HepG2 (cell line): ENCODE results near the gene C3orf22. TPM values are rescaled to one million over a fixed set of nuclear protein-coding genes. Genes with fewer than 3 reads are reported as not detected.

Experiments
- ARHGAP35 ChIP-seq: sonication (generic); formaldehyde crosslinking; IDR thresholded peaks from 2 replicates; pipeline ENCODE4 v1.9.0; 2022; ENCODE audit warnings: mild to moderate bottlenecking, inconsistent platforms, moderate library complexity, missing genetic modification reagents, borderline replicate concordance
- BORCS8-MEF2B ChIP-seq: sonication (generic); formaldehyde crosslinking; IDR thresholded peaks from 2 replicates; pipeline ENCODE4 v1.8.0; 2022; ENCODE audit warnings: mild to moderate bottlenecking, missing genetic modification reagents
- GATAD1 ChIP-seq: IDR thresholded peaks from 2 replicates; pipeline ENCODE4 v1.6.1; 2016; ENCODE audit warnings: missing genetic modification reagents, missing compliant biosample characterization
- HHEX ChIP-seq: IDR thresholded peaks from 2 replicates; pipeline ENCODE4 v1.6.1; 2016; ENCODE audit warnings: control low read depth
- KLF13 ChIP-seq: sonication (generic); formaldehyde crosslinking; IDR thresholded peaks from 2 replicates; pipeline ENCODE4 v1.4.0; 2020; ENCODE audit warnings: mild to moderate bottlenecking, missing genetic modification reagents
- MEF2D ChIP-seq: sonication (generic); formaldehyde crosslinking; IDR thresholded peaks from 2 replicates; pipeline ENCODE4 v1.5.1; 2020; ENCODE audit warnings: mild to moderate bottlenecking, missing genetic modification reagents
- NCOA2 ChIP-seq: sonication (generic); formaldehyde crosslinking; IDR thresholded peaks from 2 replicates; pipeline ENCODE4 v1.8.0; 2022; ENCODE audit warnings: inconsistent platforms
- NCOR1 ChIP-seq: fragments of 200-600 bp; sonication (generic); IDR thresholded peaks from 2 replicates; pipeline ENCODE4 v1.7.0; 2017; ENCODE audit warnings: antibody characterized with exemption, low read length, borderline replicate concordance
- NFYB ChIP-seq: sonication (generic); formaldehyde crosslinking; IDR thresholded peaks from 2 replicates; pipeline ENCODE4 v1.4.0; 2020; ENCODE audit warnings: missing genetic modification reagents
- NR2F6 ChIP-seq, 2 experiments: IDR thresholded peaks; 2 replicates each; pipeline ENCODE4 v1.6.1; 2016; ENCODE audit warnings: antibody characterized with exemption in 1 of 2, mild to moderate bottlenecking in 1 of 2
- PHB2 ChIP-seq: fragments of 450-650 bp; IDR thresholded peaks from 2 replicates; pipeline ENCODE4 v1.6.1; 2018; ENCODE audit not compliant: partially characterized antibody
- RAD51 ChIP-seq: fragments of 450-650 bp; IDR thresholded peaks from 2 replicates; pipeline ENCODE4 v1.6.1; 2016; ENCODE audit warnings: borderline replicate concordance
- REXO4 ChIP-seq: sonication (generic); formaldehyde crosslinking; IDR thresholded peaks from 2 replicates; pipeline ENCODE4 v1.8.0; 2022; ENCODE audit warnings: missing genetic modification reagents, mild to moderate bottlenecking, borderline replicate concordance
- RFX1 ChIP-seq: fragments of 450-650 bp; IDR thresholded peaks from 2 replicates; pipeline ENCODE4 v1.6.1; 2017
- SIX4 ChIP-seq: sonication (generic); formaldehyde crosslinking; IDR thresholded peaks from 2 replicates; pipeline ENCODE4 v1.4.0; 2020; ENCODE audit warnings: missing genetic modification reagents
- TCF7 ChIP-seq: sonication (generic); IDR thresholded peaks from 2 replicates; pipeline ENCODE4 v1.6.1; 2016; ENCODE audit warnings: antibody characterized with exemption, low read depth
- ZBTB1 ChIP-seq: sonication (generic); formaldehyde crosslinking; IDR thresholded peaks from 2 replicates; pipeline ENCODE4 v1.4.0; 2020; ENCODE audit warnings: missing genetic modification reagents, borderline replicate concordance
- ZNF282 ChIP-seq: fragments of 450-650 bp; IDR thresholded peaks from 2 replicates; pipeline ENCODE4 v1.6.1; 2018; ENCODE audit not compliant: partially characterized antibody
- ZNF34 ChIP-seq: sonication (generic); formaldehyde crosslinking; IDR thresholded peaks from 2 replicates; pipeline ENCODE4 v1.4.0; 2020; ENCODE audit warnings: mild to moderate bottlenecking, missing genetic modification reagents, borderline replicate concordance
- ZNF460 ChIP-seq: sonication (generic); formaldehyde crosslinking; IDR thresholded peaks from 2 replicates; pipeline ENCODE4 v1.5.1; 2020; ENCODE audit warnings: missing genetic modification reagents, mild to moderate bottlenecking, borderline replicate concordance
- ZNF543 ChIP-seq: sonication (generic); formaldehyde crosslinking; IDR thresholded peaks from 2 replicates; pipeline ENCODE4 v1.4.0; 2020; ENCODE audit warnings: mild to moderate bottlenecking, missing genetic modification reagents
- ZNF740 ChIP-seq: sonication (generic); formaldehyde crosslinking; IDR thresholded peaks from 2 replicates; pipeline ENCODE4 v1.4.0; 2020; ENCODE audit warnings: missing genetic modification reagents
- ZSCAN9 ChIP-seq: IDR thresholded peaks from 2 replicates; pipeline ENCODE4 v1.6.1; 2016; ENCODE audit warnings: borderline replicate concordance
- polyA plus RNA-seq, 8 experiments: library from polyadenylated mRNA; depleted of rRNA in 3 of 8; stranded (reverse) in 7 of 8; unstranded in 1 of 8; fragments of >200 nt; fragmentation: Illumina TruSeq in 4 of 8; extraction: Trizol in 4 of 8; gene quantifications; 2 replicates each; pipeline versions ENCODE4 v1.2.1 to v1.2.3, GENCODE V29; 2011 to 2016; ENCODE audit warnings: low read depth in 4 of 8, missing spikeins in 1 of 8, mixed read lengths in 1 of 8; ENCODE audit not compliant: insufficient read depth in 1 of 8
- total RNA-seq, 5 experiments: library from RNA; depleted of rRNA; stranded (reverse); fragments of >200 nt; fragmentation: Illumina TruSeq; extraction: Trizol; gene quantifications; 2 replicates each; pipeline ENCODE4 v1.2.3, GENCODE V29; 2016; ENCODE audit warnings: low read depth in 1 of 5
- TF ChIP-seq, protein P1 (sequence below): sonication (generic); formaldehyde crosslinking; IDR thresholded peaks from 2 replicates; pipeline ENCODE4 v1.4.0; 2020; ENCODE audit warnings: low read depth, mild to moderate bottlenecking, missing genetic modification reagents
- TF ChIP-seq, protein P2 (sequence below): sonication (generic); formaldehyde crosslinking; IDR thresholded peaks from 2 replicates; pipeline ENCODE4 v1.5.1; 2020; ENCODE audit warnings: missing genetic modification reagents, mild to moderate bottlenecking, borderline replicate concordance
- TF ChIP-seq, protein P3 (sequence below): sonication (generic); formaldehyde crosslinking; IDR thresholded peaks from 2 replicates; pipeline ENCODE4 v1.4.0; 2020; ENCODE audit warnings: missing genetic modification reagents

C3orf22 gene
- total and polyA plus RNA-seq, 2 of the 13 experiments (the other 11 are each of a cell fraction or from before 2014, with no cell fraction given): not detected

GRCh38 chr3:126523745-126524428 lies 34.8 kb downstream of the C3orf22 start, which contains the start of gene CHST13 (continued):
- no peak; the same call in 1 of the 2 replicates for TF ChIP-seq HHEX (CRISPR knock-in tag)
- TF ChIP-seq, protein P1, sequence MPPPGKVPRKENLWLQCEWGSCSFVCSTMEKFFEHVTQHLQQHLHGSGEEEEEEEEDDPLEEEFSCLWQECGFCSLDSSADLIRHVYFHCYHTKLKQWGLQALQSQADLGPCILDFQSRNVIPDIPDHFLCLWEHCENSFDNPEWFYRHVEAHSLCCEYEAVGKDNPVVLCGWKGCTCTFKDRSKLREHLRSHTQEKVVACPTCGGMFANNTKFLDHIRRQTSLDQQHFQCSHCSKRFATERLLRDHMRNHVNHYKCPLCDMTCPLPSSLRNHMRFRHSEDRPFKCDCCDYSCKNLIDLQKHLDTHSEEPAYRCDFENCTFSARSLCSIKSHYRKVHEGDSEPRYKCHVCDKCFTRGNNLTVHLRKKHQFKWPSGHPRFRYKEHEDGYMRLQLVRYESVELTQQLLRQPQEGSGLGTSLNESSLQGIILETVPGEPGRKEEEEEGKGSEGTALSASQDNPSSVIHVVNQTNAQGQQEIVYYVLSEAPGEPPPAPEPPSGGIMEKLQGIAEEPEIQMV (CRISPR knock-in tag): no peak
- TF ChIP-seq ZNF34 (CRISPR knock-in tag): peak; percentile 67; the same call in 1 of the 2 replicates
- TF ChIP-seq BORCS8-MEF2B (CRISPR knock-in tag): no peak
- TF ChIP-seq KLF13 (CRISPR knock-in tag): no peak
- no peak for TF ChIP-seq ZNF282
- peak; percentile 66; the same call in 1 of the 2 replicates for TF ChIP-seq ARHGAP35 (CRISPR knock-in tag)
- TF ChIP-seq REXO4 (CRISPR knock-in tag): no peak
- no peak for TF ChIP-seq ZNF543 (CRISPR knock-in tag)
- 0 out of 2 replicates have a peak, but pooled peaks have one; percentile 5 for TF ChIP-seq ZNF740
- peak; percentile 35; the same call in 1 of the 2 replicates for TF ChIP-seq ZSCAN9 (CRISPR knock-in tag)
- TF ChIP-seq MEF2D (CRISPR knock-in tag): no peak; the same call in 1 of the 2 replicates
- TF ChIP-seq PHB2: no peak
- TF ChIP-seq, protein P2, sequence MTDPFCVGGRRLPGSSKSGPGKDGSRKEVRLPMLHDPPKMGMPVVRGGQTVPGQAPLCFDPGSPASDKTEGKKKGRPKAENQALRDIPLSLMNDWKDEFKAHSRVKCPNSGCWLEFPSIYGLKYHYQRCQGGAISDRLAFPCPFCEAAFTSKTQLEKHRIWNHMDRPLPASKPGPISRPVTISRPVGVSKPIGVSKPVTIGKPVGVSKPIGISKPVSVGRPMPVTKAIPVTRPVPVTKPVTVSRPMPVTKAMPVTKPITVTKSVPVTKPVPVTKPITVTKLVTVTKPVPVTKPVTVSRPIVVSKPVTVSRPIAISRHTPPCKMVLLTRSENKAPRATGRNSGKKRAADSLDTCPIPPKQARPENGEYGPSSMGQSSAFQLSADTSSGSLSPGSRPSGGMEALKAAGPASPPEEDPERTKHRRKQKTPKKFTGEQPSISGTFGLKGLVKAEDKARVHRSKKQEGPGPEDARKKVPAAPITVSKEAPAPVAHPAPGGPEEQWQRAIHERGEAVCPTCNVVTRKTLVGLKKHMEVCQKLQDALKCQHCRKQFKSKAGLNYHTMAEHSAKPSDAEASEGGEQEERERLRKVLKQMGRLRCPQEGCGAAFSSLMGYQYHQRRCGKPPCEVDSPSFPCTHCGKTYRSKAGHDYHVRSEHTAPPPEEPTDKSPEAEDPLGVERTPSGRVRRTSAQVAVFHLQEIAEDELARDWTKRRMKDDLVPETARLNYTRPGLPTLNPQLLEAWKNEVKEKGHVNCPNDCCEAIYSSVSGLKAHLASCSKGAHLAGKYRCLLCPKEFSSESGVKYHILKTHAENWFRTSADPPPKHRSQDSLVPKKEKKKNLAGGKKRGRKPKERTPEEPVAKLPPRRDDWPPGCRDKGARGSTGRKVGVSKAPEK (CRISPR knock-in tag): no peak
- TF ChIP-seq RAD51: no peak
- no peak for TF ChIP-seq RFX1
- TF ChIP-seq GATAD1 (CRISPR knock-in tag): peak; percentile 64
- TF ChIP-seq, protein P3, sequence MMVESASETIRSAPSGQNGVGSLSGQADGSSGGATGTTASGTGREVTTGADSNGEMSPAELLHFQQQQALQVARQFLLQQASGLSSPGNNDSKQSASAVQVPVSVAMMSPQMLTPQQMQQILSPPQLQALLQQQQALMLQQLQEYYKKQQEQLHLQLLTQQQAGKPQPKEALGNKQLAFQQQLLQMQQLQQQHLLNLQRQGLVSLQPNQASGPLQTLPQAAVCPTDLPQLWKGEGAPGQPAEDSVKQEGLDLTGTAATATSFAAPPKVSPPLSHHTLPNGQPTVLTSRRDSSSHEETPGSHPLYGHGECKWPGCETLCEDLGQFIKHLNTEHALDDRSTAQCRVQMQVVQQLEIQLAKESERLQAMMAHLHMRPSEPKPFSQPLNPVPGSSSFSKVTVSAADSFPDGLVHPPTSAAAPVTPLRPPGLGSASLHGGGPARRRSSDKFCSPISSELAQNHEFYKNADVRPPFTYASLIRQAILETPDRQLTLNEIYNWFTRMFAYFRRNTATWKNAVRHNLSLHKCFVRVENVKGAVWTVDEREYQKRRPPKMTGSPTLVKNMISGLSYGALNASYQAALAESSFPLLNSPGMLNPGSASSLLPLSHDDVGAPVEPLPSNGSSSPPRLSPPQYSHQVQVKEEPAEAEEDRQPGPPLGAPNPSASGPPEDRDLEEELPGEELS (CRISPR knock-in tag): peak; percentile 46; the same call in 1 of the 2 replicates
- TF ChIP-seq NCOR1: peak; percentile 39
- TF ChIP-seq ZNF460 (CRISPR knock-in tag): no peak; the same call in 1 of the 2 replicates
- no peak for TF ChIP-seq SIX4 (CRISPR knock-in tag)
- no peak for TF ChIP-seq NFYB (CRISPR knock-in tag)
- no peak; the same call in 1 of the 2 replicates for TF ChIP-seq NCOA2
- no peak for TF ChIP-seq NR2F6 (IDR thresholded peaks at IDR 0.05)
- TF ChIP-seq NR2F6 (CRISPR knock-in tag; IDR thresholded peaks at IDR 0.05): peak; percentile 33; the same call in 1 of the 2 replicates
- TF ChIP-seq TCF7: no peak
- no peak for TF ChIP-seq ZBTB1 (CRISPR knock-in tag)
